Neuron (in vitro differentiated cells): ENCODE results near the gene GNPNAT1.
"Not testable (repeated sequence)": the region's sequence is repeated elsewhere in the genome, so short reads cannot be mapped to it uniquely, and the experiment has no call there.

ENCODE experiments used
- H2AFZ ChIP-seq: one replicate; pipeline ENCODE4 v1.6.1; 2013; ENCODE audit warnings: low read depth, mild to moderate bottlenecking, inconsistent platforms, low read length, moderate library complexity
- H3K27me3 ChIP-seq: one replicate; pipeline ENCODE4 v1.6.1; 2013; ENCODE audit warnings: low read length; ENCODE audit not compliant: insufficient read depth
- H3K36me3 ChIP-seq: one replicate; pipeline ENCODE4 v1.6.1; 2013; ENCODE audit warnings: low read length; ENCODE audit not compliant: insufficient read depth
- H3K4me1 ChIP-seq: one replicate; pipeline ENCODE4 v1.6.1; 2013; ENCODE audit warnings: low read length; ENCODE audit not compliant: insufficient read depth
- H3K4me3 ChIP-seq: 2 replicates; pipeline ENCODE4 v1.5.1; 2013; ENCODE audit warnings: mild to moderate bottlenecking, low read length, moderate library complexity
- H3K9me3 ChIP-seq: one replicate; pipeline ENCODE4 v1.6.1; 2013; ENCODE audit warnings: low read length

Gene GNPNAT1

GRCh38 chr14:52780893-52781292, 10.5 kb downstream of the GNPNAT1 start:
- Histone ChIP-seq H3K36me3 (peaks cover 14% of the 10 kb centered on the region), H3K9me3 (no peaks in the 10 kb centered on the region), H2AFZ (no peak overlapping the region), H3K4me1 (no peaks in the 10 kb centered on the region), H3K27me3 (no peaks in the 10 kb centered on the region), H3K4me3 (no peak overlapping the region)

GRCh38 chr14:52778702-52779101, 12.7 kb downstream of the GNPNAT1 start:
- peaks cover 24% of the 10 kb centered on the region for H3K36me3 ChIP-seq
- H3K4me3 ChIP-seq = no peak overlapping the region
- no peak overlapping the region for H2AFZ ChIP-seq
- no peaks in the 10 kb centered on the region for H3K4me1 ChIP-seq
- H3K27me3 ChIP-seq = no peaks in the 10 kb centered on the region
- no peaks in the 10 kb centered on the region for H3K9me3 ChIP-seq

- no peaks in the 10 kb centered on the region for H3K9me3 ChIP-seq
- H3K36me3 ChIP-seq = peaks cover 30% of the 10 kb centered on the region
- H3K27me3 ChIP-seq = no peaks in the 10 kb centered on the region
- no peak overlapping the region for H2AFZ ChIP-seq
- no peaks in the 10 kb centered on the region for H3K4me1 ChIP-seq
- H3K4me3 ChIP-seq = no peak overlapping the region
Measured at GRCh38 chr14:52776816-52777215, 14.6 kb downstream of the GNPNAT1 start.

GRCh38 chr14:52769887-52770286, 21.5 kb downstream of the GNPNAT1 start:
- no peaks in the 10 kb centered on the region for H3K27me3 ChIP-seq
- no peak overlapping the region for H2AFZ ChIP-seq
- H3K4me3 ChIP-seq = no peak overlapping the region
- no peaks in the 10 kb centered on the region for H3K9me3 ChIP-seq
- H3K36me3 ChIP-seq = peaks cover 42% of the 10 kb centered on the region
- H3K4me1 ChIP-seq = no peaks in the 10 kb centered on the region

- Histone ChIP-seq H3K27me3 (no peaks in the 10 kb centered on the region), H2AFZ (no peak overlapping the region), H3K4me3 (no peak overlapping the region), H3K36me3 (peaks cover 36% of the 10 kb centered on the region), H3K4me1 (no peaks in the 10 kb centered on the region), H3K9me3 (no peaks in the 10 kb centered on the region)
Measured at GRCh38 chr14:52767058-52767833, 24.2 kb downstream of the GNPNAT1 start.

- not testable (repeated sequence) for H3K27me3 ChIP-seq, H2AFZ ChIP-seq, H3K4me1 ChIP-seq, H3K4me3 ChIP-seq, H3K9me3 ChIP-seq
- H3K36me3 ChIP-seq = peaks cover 29% of the 10 kb centered on the region
Measured at GRCh38 chr14:52762923-52763322, 28.5 kb downstream of the GNPNAT1 start.

GRCh38 chr14:52759145-52759544, 32.3 kb downstream of the GNPNAT1 start:
- no peak overlapping the region for H3K4me3 ChIP-seq
- H3K9me3 ChIP-seq = no peaks in the 10 kb centered on the region
- no peaks in the 10 kb centered on the region for H3K4me1 ChIP-seq
- H3K36me3 ChIP-seq = peaks cover 30% of the 10 kb centered on the region
- H3K27me3 ChIP-seq = no peaks in the 10 kb centered on the region
- H2AFZ ChIP-seq = no peak overlapping the region

GRCh38 chr14:52755607-52756316, 35.6 kb downstream of the GNPNAT1 start:
- Histone ChIP-seq H2AFZ (no peak overlapping the region), H3K4me1 (no peaks in the 10 kb centered on the region), H3K27me3 (no peaks in the 10 kb centered on the region), H3K36me3 (peaks cover 27% of the 10 kb centered on the region), H3K4me3 (no peak overlapping the region), H3K9me3 (no peaks in the 10 kb centered on the region)

GRCh38 chr14:52748647-52749292, 42.6 kb downstream of the GNPNAT1 start:
- no peaks in the 10 kb centered on the region for H3K27me3 ChIP-seq
- no peaks in the 10 kb centered on the region for H3K4me1 ChIP-seq
- H3K36me3 ChIP-seq = peaks cover 35% of the 10 kb centered on the region
- no peak overlapping the region for H2AFZ ChIP-seq
- H3K4me3 ChIP-seq = no peak overlapping the region
- no peaks in the 10 kb centered on the region for H3K9me3 ChIP-seq

- no peaks in the 10 kb centered on the region for H3K4me1 ChIP-seq
- H3K27me3 ChIP-seq = no peaks in the 10 kb centered on the region
- peaks cover 19% of the 10 kb centered on the region for H3K36me3 ChIP-seq
- no peak overlapping the region for H2AFZ ChIP-seq
- H3K9me3 ChIP-seq = peaks cover 2% of the 10 kb centered on the region
- H3K4me3 ChIP-seq = no peak overlapping the region
Measured at GRCh38 chr14:52741865-52742264, 49.5 kb downstream of the GNPNAT1 start.

- Histone ChIP-seq H2AFZ (no peak overlapping the region), H3K9me3 (peaks cover 2% of the 10 kb centered on the region), H3K4me3 (no peak overlapping the region), H3K36me3 (peaks cover 14% of the 10 kb centered on the region), H3K27me3 (no peaks in the 10 kb centered on the region), H3K4me1 (no peaks in the 10 kb centered on the region)
Measured at GRCh38 chr14:52740751-52741150, 50.7 kb downstream of the GNPNAT1 start.

- Histone ChIP-seq H3K4me3 (no peak overlapping the region), H3K9me3 (peaks cover 6% of the 10 kb centered on the region), H3K27me3 (no peaks in the 10 kb centered on the region), H3K4me1 (no peaks in the 10 kb centered on the region), H3K36me3 (peaks cover 14% of the 10 kb centered on the region), H2AFZ (no peak overlapping the region)
Measured at GRCh38 chr14:52738409-52738808, 53.0 kb downstream of the GNPNAT1 start.

- no peak overlapping the region for H2AFZ ChIP-seq
- H3K9me3 ChIP-seq = peaks cover 4% of the 10 kb centered on the region
- H3K36me3 ChIP-seq = peaks cover 19% of the 10 kb centered on the region
- H3K27me3 ChIP-seq = no peaks in the 10 kb centered on the region
- no peak overlapping the region for H3K4me3 ChIP-seq
- H3K4me1 ChIP-seq = peaks cover 6% of the 10 kb centered on the region
Measured at GRCh38 chr14:52735921-52736489, 55.4 kb downstream of the GNPNAT1 start.
